SJSA1 (cell line): ENCODE data around the gene NPIPA7. TPM values are rescaled to one million over a fixed set of nuclear protein-coding genes. Genes with fewer than 3 reads are reported as not detected.
"Not testable (repeated sequence)": the region's sequence is repeated elsewhere in the genome, so short reads cannot be mapped to it uniquely, and the experiment has no call there.

Source experiments
- DNase-seq, 2 experiments: peaks; one replicate each; pipeline ENCODE4 v3.0.0-alpha.2; 2015 to 2020; ENCODE audit warnings: low spot score in 2 of 2, low read depth in 1 of 2
- H3K27ac ChIP-seq: fragments of 250-450 bp; sonication (Bioruptor Pico); 2 replicates; pipeline ENCODE4 v1.5.1; 2020; ENCODE audit warnings: mild to moderate bottlenecking, moderate library complexity
- H3K27me3 ChIP-seq: fragments of 250-450 bp; sonication (Bioruptor Pico); replicated peaks from 2 replicates; pipeline ENCODE4 v1.5.1; 2020; ENCODE audit warnings: mild to moderate bottlenecking, moderate library complexity
- H3K36me3 ChIP-seq: fragments of 250-450 bp; sonication (Bioruptor Pico); 2 replicates; pipeline ENCODE4 v1.5.1; 2020; ENCODE audit warnings: mild to moderate bottlenecking
- H3K4me1 ChIP-seq: fragments of 250-450 bp; sonication (Bioruptor Pico); replicated peaks from 2 replicates; pipeline ENCODE4 v1.6.1; 2021; ENCODE audit warnings: mild to moderate bottlenecking
- H3K4me3 ChIP-seq: fragments of 250-450 bp; sonication (Bioruptor Pico); 2 replicates; pipeline ENCODE4 v1.5.1; 2020; ENCODE audit warnings: mild to moderate bottlenecking
- H3K9me3 ChIP-seq: fragments of 250-450 bp; sonication (Bioruptor Pico); replicated peaks from 2 replicates; pipeline ENCODE4 v1.5.1; 2020; ENCODE audit warnings: mild to moderate bottlenecking
- total RNA-seq: library from RNA; depleted of rRNA; stranded (reverse); fragments of >200 nt; shearing (Covaris generic); gene quantifications from 2 replicates; pipeline ENCODE4 v1.2.3, GENCODE V29; 2014; rRNA removed

NPIPA7 gene
- 1.4 TPM in 1 of 2 replicates, not detected in the other for total RNA-seq

DNA sequence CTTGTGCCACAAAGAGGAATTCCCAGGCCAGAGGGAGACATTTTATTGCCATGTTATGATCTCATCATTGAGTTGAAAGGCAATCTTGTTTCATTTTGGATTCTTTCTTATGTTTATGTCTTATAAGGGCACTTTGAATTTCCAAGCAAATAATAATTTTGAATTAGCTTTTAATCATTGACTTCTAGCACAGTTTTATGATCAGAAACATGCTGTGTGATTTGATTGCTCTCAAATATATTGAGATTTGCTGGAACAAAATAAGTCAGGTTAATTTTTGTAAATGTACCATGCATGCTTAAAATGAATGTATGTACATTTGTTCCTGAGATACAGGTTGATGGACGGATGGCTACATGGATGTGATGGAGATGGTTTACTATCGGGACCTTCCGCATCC lies at the start of gene NPIPA7:
NPIPA7 (plus strand) TSS at position 301 of the 400 bp plus-strand sequence. CDS start 105 bp downstream, outside the sequence.
- not testable (repeated sequence) for DNase-seq, H3K27ac ChIP-seq, H3K36me3 ChIP-seq, H3K27me3 ChIP-seq, H3K9me3 ChIP-seq, H3K4me1 ChIP-seq, H3K4me3 ChIP-seq

DNA sequence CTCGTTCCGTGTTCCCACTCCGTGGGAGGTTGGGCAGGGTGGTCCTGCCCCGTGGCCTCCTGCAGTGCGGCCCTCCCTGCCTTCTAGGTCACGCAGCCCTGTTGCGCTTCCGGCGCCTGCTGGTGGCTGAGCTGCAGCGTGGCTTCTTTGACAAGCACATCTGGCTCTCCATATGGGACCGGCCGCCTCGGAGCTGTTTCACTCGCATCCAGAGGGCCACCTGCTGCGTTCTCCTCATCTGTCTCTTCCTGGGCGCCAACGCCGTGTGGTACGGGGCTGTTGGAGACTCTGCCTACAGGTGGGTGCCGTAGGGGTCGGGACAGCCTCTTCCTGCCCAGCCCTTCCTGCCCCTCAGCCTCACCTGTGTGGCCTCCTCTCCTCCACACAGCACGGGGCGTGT lies 47.5 kb upstream of the NPIPA7 start:
- H3K36me3 ChIP-seq, H3K27ac ChIP-seq, H3K4me3 ChIP-seq, H3K4me1 ChIP-seq, H3K27me3 ChIP-seq, H3K9me3 ChIP-seq: not testable (repeated sequence)
- peak in 1 of 2 experiments; percentile 16 for DNase-seq

DNA sequence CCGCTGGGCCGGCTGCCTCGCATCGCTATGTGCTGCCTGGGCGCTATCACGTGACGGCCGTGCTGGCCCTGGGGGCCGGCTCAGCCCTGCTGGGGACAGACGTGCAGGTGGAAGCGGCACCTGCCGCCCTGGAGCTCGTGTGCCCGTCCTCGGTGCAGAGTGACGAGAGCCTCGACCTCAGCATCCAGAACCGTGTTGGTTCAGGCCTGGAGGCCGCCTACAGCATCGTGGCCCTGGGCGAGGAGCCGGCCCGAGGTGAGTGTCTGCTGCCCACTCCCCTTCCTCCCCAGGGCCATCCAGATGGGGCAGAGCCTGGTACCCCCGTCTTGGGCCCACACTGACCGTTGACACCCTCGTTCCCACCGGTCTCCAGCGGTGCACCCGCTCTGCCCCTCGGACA lies 21.4 kb upstream of the NPIPA7 start:
- H3K9me3 ChIP-seq, H3K27me3 ChIP-seq, H3K27ac ChIP-seq, H3K4me3 ChIP-seq, H3K36me3 ChIP-seq, DNase-seq, H3K4me1 ChIP-seq: not testable (repeated sequence)

DNA sequence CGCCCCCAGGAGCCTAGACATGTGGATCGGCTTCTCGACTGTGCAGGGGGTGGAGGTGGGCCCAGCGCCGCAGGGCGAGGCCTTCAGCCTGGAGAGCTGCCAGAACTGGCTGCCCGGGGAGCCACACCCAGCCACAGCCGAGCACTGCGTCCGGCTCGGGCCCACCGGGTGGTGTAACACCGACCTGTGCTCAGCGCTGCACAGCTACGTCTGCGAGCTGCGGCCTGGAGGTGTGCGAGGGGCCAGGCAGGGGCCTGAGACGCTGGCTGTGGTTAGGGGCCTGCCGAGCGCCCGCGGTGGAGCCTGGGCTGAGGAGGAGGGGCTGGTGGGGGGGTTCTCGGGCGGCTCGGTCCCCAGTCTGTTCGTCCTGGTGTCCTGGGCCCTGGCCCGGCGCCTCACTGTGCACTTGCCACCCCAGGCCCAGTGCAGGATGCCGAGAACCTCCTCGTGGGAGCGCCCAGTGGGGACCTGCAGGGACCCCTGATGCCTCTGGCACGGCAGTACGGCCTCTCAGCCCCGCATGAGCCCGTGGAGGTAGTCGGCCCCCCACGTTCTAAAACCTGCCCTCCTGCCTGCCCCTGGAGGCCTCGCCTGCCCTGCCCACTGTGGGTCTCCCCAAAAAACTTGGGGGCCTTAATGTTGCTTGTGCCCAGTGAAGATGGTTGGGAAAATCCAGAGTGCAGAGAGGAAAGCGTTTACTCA lies 20.2 kb upstream of the NPIPA7 start:
- H3K27ac ChIP-seq, H3K4me1 ChIP-seq, H3K4me3 ChIP-seq, H3K9me3 ChIP-seq, H3K36me3 ChIP-seq, DNase-seq, H3K27me3 ChIP-seq: not testable (repeated sequence)

DNA sequence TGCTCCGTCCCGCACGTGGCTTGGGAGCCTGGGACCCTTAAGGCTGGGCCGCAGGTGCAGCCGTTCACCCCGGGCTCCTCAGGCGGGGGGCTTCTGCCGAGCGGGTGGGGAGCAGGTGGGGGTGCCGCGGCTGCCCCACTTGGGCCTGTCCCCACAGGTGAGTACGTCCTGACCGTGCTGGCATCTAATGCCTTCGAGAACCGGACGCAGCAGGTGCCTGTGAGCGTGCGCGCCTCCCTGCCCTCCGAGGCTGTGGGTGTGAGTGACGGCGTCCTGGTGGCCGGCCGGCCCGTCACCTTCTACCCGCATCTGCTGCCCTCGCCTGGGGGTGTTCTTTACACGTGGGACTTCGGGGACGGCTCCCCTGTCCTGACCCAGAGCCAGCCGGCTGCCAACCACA lies 15.3 kb upstream of the NPIPA7 start:
- H3K27ac ChIP-seq, H3K27me3 ChIP-seq, H3K4me1 ChIP-seq, H3K4me3 ChIP-seq, H3K9me3 ChIP-seq, H3K36me3 ChIP-seq: not testable (repeated sequence)
- peak in 1 of 2 experiments; percentile 21 for DNase-seq

DNA sequence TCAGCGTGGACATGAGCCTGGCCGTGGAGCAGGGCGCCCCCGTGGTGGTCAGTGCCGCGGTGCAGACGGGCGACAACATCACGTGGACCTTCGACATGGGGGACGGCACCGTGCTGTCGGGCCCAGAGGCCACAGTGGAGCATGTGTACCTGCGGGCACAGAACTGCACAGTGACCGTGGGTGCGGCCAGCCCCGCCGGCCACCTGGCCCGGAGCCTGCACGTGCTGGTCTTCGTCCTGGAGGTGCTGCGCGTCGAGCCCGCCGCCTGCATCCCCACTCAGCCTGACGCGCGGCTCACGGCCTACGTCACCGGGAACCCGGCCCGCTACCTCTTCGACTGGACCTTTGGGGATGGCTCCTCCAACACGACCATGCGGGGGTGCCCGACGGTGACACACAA lies 14.8 kb upstream of the NPIPA7 start:
- not testable (repeated sequence) for H3K9me3 ChIP-seq, H3K4me3 ChIP-seq, H3K27me3 ChIP-seq, H3K27ac ChIP-seq, H3K36me3 ChIP-seq, H3K4me1 ChIP-seq, DNase-seq

DNA sequence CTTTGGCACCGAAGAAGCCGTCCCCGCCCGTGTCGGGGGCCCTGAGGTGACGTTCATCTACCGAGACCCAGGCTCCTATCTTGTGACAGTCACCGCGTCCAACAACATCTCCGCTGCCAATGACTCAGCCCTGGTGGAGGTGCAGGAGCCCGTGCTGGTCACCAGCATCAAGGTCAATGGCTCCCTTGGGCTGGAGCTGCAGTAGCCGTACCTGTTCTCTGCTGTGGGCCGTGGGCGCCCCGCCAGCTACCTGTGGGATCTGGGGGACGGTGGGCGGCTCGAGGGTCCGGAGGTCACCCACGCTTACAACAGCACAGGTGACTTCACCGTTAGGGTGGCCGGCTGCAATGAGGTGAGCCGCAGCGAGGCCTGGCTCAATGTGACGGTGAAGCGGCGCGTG lies 14.2 kb upstream of the NPIPA7 start:
- H3K27ac ChIP-seq, H3K4me1 ChIP-seq, H3K9me3 ChIP-seq, H3K36me3 ChIP-seq, H3K27me3 ChIP-seq, H3K4me3 ChIP-seq, DNase-seq: not testable (repeated sequence)

DNA sequence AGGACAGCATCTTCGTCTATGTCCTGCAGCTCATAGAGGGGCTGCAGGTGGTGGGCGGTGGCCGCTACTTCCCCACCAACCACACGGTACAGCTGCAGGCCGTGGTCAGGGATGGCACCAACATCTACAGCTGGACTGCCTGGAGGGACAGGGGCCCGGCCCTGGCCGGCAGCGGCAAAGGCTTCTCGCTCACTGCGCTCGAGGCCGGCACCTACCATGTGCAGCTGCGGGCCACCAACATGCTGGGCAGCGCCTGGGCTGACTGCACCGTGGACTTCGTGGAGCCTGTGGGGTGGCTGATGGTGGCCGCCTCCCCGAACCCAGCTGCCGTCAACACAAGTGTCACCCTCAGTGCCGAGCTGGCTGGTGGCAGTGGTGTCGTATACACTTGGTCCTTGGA lies 13.6 kb upstream of the NPIPA7 start:
- not testable (repeated sequence) for H3K4me1 ChIP-seq, H3K27me3 ChIP-seq, H3K27ac ChIP-seq, H3K4me3 ChIP-seq, H3K36me3 ChIP-seq, H3K9me3 ChIP-seq
- peak in 1 of 2 experiments; percentile 36 for DNase-seq

DNA sequence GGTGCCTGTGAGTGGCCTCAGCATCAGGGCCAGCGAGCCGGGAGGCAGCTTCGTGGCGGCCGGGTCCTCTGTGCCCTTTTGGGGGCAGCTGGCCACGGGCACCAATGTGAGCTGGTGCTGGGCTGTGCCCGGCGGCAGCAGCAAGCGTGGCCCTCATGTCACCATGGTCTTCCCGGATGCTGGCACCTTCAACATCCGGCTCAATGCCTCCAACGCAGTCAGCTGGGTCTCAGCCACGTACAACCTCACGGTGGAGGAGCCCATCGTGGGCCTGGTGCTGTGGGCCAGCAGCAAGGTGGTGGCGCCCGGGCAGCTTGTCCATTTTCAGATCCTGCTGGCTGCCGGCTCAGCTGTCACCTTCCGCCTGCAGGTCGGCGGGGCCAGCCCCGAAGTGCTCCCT lies 13.1 kb upstream of the NPIPA7 start:
- H3K36me3 ChIP-seq, DNase-seq, H3K4me1 ChIP-seq: not testable (repeated sequence)

DNA sequence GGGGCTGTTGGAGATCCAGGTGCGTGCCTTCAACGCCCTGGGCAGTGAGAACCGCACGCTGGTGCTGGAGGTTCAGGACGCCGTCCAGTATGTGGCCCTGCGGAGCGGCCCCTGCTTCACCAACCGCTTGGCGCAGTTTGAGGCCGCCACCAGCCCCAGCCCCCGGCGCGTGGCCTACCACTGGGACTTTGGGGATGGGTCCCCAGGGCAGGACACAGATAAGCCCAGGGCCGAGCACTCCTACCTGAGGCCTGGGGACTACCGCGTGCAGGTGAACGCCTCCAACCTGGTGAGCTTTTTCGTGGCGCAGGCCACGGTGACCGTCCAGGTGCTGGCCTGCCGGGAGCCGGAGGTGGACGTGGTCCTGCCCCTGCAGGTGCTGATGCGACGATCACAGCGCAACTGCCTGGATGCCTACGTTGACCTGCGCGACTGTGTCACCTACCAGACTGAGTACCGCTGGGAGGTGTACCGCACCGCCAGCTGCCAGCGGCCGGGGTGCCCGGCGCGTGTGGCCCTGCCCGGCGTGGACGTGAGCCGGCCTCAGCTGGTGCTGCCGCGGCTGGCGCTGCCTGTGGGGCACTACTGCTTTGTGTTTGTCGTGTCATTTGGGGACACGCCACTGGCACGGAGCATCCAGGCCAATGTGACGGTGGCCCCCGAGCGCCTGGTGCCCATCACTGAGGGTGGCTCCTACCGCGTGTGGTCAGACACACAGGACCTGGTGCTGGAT lies 12.2 kb upstream of the NPIPA7 start:
- H3K36me3 ChIP-seq, H3K27ac ChIP-seq, H3K27me3 ChIP-seq, H3K4me1 ChIP-seq, H3K9me3 ChIP-seq, H3K4me3 ChIP-seq: not testable (repeated sequence)
- peak in 1 of 2 experiments; percentile 43 for DNase-seq

More for the DNA sequence above, 13.1 kb upstream of the NPIPA7 start:
- not testable (repeated sequence) for H3K27me3 ChIP-seq, H3K9me3 ChIP-seq, H3K4me3 ChIP-seq, H3K27ac ChIP-seq

DNA sequence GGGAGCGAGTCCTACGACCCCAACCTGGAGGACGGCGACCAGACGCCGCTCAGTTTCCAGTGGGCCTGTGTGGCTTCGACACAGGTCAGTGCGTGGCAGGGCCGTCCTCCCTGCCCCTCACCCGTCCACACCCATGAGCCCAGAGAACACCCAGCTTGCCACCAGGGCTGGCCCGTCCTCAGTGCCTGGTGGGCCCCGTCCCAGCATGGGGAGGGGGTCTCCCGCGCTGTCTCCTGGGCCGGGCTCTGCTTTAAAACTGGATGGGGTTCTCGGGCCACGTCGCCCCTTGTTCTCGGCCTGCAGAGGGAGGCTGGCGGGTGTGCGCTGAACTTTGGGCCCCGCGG lies 11.7 kb upstream of the NPIPA7 start:
- not testable (repeated sequence) for H3K27ac ChIP-seq, DNase-seq

DNA sequence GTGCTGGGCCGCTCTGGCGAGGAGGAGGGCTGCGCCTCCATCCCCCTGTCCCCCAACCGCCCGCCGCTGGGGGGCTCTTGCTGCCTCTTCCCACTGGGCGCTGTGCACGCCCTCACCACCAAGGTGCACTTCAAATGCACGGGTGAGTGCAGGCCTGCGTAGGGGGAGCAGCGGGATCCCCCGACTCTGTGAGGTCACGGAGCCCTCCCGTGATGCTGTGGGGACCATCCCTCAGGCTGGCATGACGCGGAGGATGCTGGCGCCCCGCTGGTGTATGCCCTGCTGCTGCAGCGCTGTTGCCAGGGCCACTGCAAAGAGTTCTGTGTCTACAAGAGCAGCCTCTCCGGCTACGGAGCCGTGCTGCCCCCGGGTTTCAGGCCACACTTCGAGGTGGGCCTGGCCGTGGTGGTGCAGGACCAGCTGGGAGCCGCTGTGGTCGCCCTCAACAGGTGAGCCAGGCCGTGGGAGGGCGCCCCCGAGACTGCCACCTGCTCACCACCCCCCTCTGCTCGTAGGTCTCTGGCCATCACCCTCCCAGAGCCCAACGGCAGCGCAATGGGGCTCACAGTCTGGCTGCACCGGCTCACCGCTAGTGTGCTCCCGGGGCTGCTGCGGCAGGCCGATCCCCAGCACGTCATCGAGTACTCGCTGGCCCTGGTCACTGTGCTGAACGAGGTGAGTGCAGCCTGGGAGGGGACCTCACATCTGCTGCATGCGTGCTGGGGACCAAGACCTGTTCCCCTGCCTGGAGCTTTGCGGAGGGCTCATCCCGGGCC lies 9.7 kb upstream of the NPIPA7 start:
- not testable (repeated sequence) for H3K4me1 ChIP-seq, H3K9me3 ChIP-seq, H3K27ac ChIP-seq, H3K36me3 ChIP-seq, H3K27me3 ChIP-seq, H3K4me3 ChIP-seq
- peak in 1 of 2 experiments; percentile 40 for DNase-seq

More for the DNA sequence above, 11.7 kb upstream of the NPIPA7 start:
- not testable (repeated sequence) for H3K27me3 ChIP-seq, H3K36me3 ChIP-seq, H3K9me3 ChIP-seq, H3K4me1 ChIP-seq, H3K4me3 ChIP-seq

DNA sequence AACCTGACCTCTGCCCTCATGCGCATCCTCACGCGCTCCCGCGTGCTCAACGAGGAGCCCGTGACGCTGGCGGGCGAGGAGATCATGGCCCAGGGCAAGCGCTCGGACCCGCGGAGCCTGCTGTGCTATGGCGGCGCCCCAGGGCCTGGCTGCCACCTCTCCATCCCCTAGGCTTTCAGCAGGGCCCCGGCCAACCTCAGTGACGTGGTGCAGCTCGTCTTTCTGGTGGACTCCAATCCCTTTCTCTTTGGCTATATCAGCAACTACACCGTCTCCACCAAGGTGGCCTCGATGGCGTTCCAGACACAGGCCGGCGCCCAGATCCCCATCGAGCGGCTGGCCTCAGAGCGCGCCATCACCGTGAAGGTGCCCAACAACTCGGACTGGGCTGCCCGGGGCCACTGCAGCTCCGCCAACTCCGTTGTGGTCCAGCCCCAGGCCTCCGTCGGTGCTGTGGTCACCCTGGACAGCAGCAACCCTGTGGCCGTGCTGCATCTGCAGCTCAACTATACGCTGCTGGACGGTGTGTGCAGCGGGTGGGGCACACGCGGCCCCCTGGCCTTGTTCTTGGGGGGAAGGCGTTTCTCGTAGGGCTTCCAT lies 7.7 kb upstream of the NPIPA7 start:
- H3K4me3 ChIP-seq, H3K36me3 ChIP-seq, H3K4me1 ChIP-seq, H3K27ac ChIP-seq, H3K9me3 ChIP-seq, H3K27me3 ChIP-seq: not testable (repeated sequence)
- peak in 1 of 2 experiments; percentile 23 for DNase-seq

DNA sequence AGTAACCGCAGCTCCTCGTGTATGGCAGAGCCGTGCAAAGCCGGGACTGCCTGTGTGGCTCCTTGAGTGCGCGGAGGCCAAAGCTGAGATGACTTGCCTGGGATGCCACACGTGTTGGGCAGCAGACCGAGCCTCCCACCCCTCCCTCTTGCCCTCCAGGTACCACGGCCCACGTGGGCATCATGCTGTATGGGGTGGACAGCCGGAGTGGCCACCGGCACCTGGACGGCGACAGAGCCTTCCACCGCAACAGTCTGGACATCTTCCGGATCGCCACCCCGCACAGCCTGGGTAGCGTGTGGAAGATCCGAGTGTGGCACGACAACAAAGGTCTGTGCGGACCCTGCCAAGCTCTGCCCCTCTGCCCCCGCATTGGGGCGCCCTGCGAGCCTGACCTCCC lies 4.7 kb upstream of the NPIPA7 start:
- not testable (repeated sequence) for H3K4me1 ChIP-seq, H3K36me3 ChIP-seq, H3K27ac ChIP-seq, H3K9me3 ChIP-seq, H3K27me3 ChIP-seq, H3K4me3 ChIP-seq
- peak in 1 of 2 experiments; percentile 16 for DNase-seq
